GM18870 (cell line): Measurements from ENCODE around the gene NIPBL.
"Not testable (repeated sequence)": the region's sequence is repeated elsewhere in the genome, so short reads cannot be mapped to it uniquely, and the experiment has no call there.

ENCODE experiments used
- ATAC-seq: cut with Tn5 transposase; IDR thresholded peaks from one replicate; pipeline ENCODE4 v1.9.1; 2021; ENCODE audit warnings: moderate library complexity; ENCODE audit not compliant: unreplicated experiment

Gene NIPBL

GRCh38 chr5:36900283-36900682, 23.7 kb downstream of the NIPBL start:
- no peak for ATAC-seq

GRCh38 chr5:36901077-36901476, 24.5 kb downstream of the NIPBL start:
- not testable (repeated sequence) for ATAC-seq

- ATAC-seq = no peak
These were observed 25.3 kb downstream of the NIPBL start for GRCh38 chr5:36901856-36902255.

GRCh38 chr5:36902353-36902752, 25.8 kb downstream of the NIPBL start:
- no peak for ATAC-seq

- no peak for ATAC-seq
These were observed 28.1 kb downstream of the NIPBL start for GRCh38 chr5:36904677-36905076.

- peak; percentile 43 for ATAC-seq
These were observed 32.1 kb downstream of the NIPBL start for GRCh38 chr5:36908544-36909260.

- no peak for ATAC-seq
These were observed 39.1 kb downstream of the NIPBL start for GRCh38 chr5:36915653-36916052.

GRCh38 chr5:36916614-36917013, 40.0 kb downstream of the NIPBL start:
- ATAC-seq = not testable (repeated sequence)

- ATAC-seq = not testable (repeated sequence)
These were observed 40.8 kb downstream of the NIPBL start for GRCh38 chr5:36917358-36917757.

GRCh38 chr5:36919238-36919637, 42.7 kb downstream of the NIPBL start:
- ATAC-seq = no peak

- ATAC-seq = no peak
These were observed 43.1 kb downstream of the NIPBL start for GRCh38 chr5:36919650-36920049.

GRCh38 chr5:36928947-36929346, 52.4 kb downstream of the NIPBL start:
- peak; percentile 52 for ATAC-seq

GRCh38 chr5:36929438-36929837, 52.9 kb downstream of the NIPBL start:
- ATAC-seq = no peak

- ATAC-seq = no peak
These were observed 55.5 kb downstream of the NIPBL start for GRCh38 chr5:36932056-36932455.

GRCh38 chr5:36932699-36933098, 56.1 kb downstream of the NIPBL start:
- ATAC-seq = no peak

- ATAC-seq = no peak
These were observed 58.3 kb downstream of the NIPBL start for GRCh38 chr5:36934740-36935356.

GRCh38 chr5:36935805-36936204, 59.2 kb downstream of the NIPBL start:
- no peak for ATAC-seq

GRCh38 chr5:36936309-36936708, 59.7 kb downstream of the NIPBL start:
- ATAC-seq = no peak

- ATAC-seq = no peak
These were observed 61.6 kb downstream of the NIPBL start for GRCh38 chr5:36938129-36938528.

- no peak for ATAC-seq
These were observed 63.6 kb downstream of the NIPBL start for GRCh38 chr5:36939969-36940858.

- no peak for ATAC-seq
These were observed 67.0 kb downstream of the NIPBL start for GRCh38 chr5:36943584-36943983.

GRCh38 chr5:36944024-36944423, 67.5 kb downstream of the NIPBL start:
- ATAC-seq = no peak
